ENCODE measurements around the gene TBX4. TPM values are rescaled to one million over a fixed set of nuclear protein-coding genes. Genes with fewer than 3 reads are reported as not detected.

Gene TBX4
- polyA plus RNA-seq, 2 donors, result 0.01 TPM; not detected in 1

GRCh38 chr17:61457226-61457983 is 5.2 kb downstream of the TBX4 start:
- Histone ChIP-seq H3K4me3 (ENCODE audit: low read depth in 1 of 2, low read length in 2 of 2) (peak overlapping the region in 1 of 2 donors; percentile 26), H3K4me1 (ENCODE audit: control insufficient read depth in 2 of 2, insufficient read depth in 2 of 2, low read length in 1 of 2) (peaks cover 0 to 9% of the 10 kb centered on the region in 2 donors), H3K36me3 (ENCODE audit: control insufficient read depth in 2 of 2, insufficient read depth in 2 of 2, low read length in 1 of 2) (no peaks in the 10 kb centered on the region), H3K27ac (ENCODE audit: low read depth in 2 of 2, low read length in 1 of 2) (no peak overlapping the region), H3K27me3 (ENCODE audit: control insufficient read depth in 1 of 2, insufficient read depth in 2 of 2, low read length in 2 of 2) (peaks cover 16 to 17% of the 10 kb centered on the region in 2 donors), H3K9me3 (ENCODE audit: control insufficient read depth in 2 of 2, insufficient read depth in 1 of 2, low read depth in 1 of 2, low read length in 1 of 2) (peaks cover 0 to 11% of the 10 kb centered on the region in 2 donors)
- WGBS, 2 donors, result 14 to 30% methylated on average over 38 to 39 of the region's 39 CpGs

GRCh38 chr17:61458000-61458399 is 5.8 kb downstream of the TBX4 start:
- Histone ChIP-seq H3K36me3 (ENCODE audit: control insufficient read depth in 2 of 2, insufficient read depth in 2 of 2, low read length in 1 of 2) (no peaks in the 10 kb centered on the region), H3K27me3 (ENCODE audit: control insufficient read depth in 1 of 2, insufficient read depth in 2 of 2, low read length in 2 of 2) (peaks cover 13 to 16% of the 10 kb centered on the region in 2 donors), H3K4me3 (ENCODE audit: low read depth in 1 of 2, low read length in 2 of 2) (no peak overlapping the region), H3K4me1 (ENCODE audit: control insufficient read depth in 2 of 2, insufficient read depth in 2 of 2, low read length in 1 of 2) (peaks cover 0 to 7% of the 10 kb centered on the region in 2 donors), H3K27ac (ENCODE audit: low read depth in 2 of 2, low read length in 1 of 2) (no peak overlapping the region), H3K9me3 (ENCODE audit: control insufficient read depth in 2 of 2, insufficient read depth in 1 of 2, low read depth in 1 of 2, low read length in 1 of 2) (peaks cover 0 to 11% of the 10 kb centered on the region in 2 donors)
- WGBS, 2 donors, result 28 to 46% methylated on average over 14 of the region's 14 CpGs

DNA sequence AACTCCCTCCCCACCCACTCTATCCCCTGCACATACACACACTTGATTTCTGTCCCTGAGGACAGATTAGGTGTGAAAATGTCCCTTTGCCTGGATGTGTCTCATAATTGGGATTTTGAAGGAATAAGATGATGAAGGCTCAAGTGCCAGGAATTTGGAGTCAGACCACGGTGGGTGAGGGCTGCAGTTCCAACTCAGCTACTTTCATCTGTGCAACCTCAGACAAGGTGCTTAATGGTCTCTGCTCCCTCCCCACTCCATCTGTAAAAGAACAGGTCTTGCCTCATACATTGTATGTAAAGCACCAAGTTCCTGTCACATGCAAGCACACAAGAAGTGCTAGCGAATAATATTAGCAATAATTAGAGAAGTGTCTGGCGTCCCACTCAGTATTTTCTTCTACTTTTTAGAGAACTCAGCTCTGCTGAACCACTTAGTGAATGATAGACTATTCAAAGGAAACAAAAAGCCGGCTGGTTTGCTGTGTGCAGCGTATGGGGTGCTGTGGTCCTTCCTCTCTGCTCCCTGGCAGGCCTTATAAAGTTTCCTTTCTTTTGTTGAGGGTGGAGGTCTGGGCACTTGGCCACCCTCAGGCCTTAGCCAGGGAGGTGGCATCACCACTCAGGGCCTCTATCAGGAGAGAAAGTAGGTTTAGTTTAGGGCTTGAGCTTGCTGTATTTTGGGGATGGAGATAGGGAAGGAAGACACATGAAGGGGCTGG is 6.4 kb downstream of the TBX4 start:
- peaks cover 0 to 7% of the 10 kb centered on the region in 2 donors for H3K4me1 ChIP-seq (ENCODE audit: control insufficient read depth in 2 of 2, insufficient read depth in 2 of 2, low read length in 1 of 2)

DNA sequence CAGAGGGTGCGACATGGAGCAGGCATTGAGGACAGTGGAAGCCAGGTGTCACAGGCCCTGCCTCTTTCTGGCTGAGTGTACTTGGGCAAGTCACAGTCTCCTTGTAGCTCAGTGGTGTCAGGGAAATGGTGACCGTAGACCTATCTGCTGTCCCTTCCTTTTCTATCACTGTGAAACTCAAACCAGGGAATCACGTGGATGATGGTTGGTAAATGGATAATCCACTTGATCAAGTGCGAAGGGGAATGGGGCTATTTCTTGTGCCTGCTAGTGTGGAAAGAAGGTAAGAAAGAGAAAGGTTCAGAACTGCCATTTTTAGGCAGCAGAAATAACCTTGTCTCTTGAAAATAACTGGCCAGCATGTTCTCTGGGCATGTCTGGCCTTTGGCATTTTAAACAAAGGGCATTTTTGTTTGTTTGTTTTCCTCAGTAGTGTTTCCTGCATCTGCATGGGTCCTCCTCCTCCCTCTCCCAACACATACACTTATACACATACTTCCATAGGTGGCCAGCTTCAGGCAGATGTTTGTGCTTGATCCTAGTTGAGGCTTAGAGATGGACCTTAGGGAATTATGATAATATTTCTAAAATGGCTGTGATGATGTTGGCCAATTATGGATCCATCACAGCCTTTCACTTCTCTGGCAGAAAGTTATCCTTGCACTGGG is 7.1 kb downstream of the TBX4 start:
- peaks cover 0 to 9% of the 10 kb centered on the region in 2 donors for H3K9me3 ChIP-seq (ENCODE audit: control insufficient read depth in 2 of 2, insufficient read depth in 1 of 2, low read depth in 1 of 2, low read length in 1 of 2)
- WGBS, 2 donors, result 73 to 82% methylated on average over 4 of the region's 4 CpGs
- H3K36me3 ChIP-seq (ENCODE audit: control insufficient read depth in 2 of 2, insufficient read depth in 2 of 2, low read length in 1 of 2), result no peaks in the 10 kb centered on the region
- no peak overlapping the region for H3K27ac ChIP-seq (ENCODE audit: low read depth in 2 of 2, low read length in 1 of 2)
- no peak overlapping the region for H3K4me3 ChIP-seq (ENCODE audit: low read depth in 1 of 2, low read length in 2 of 2)
- peaks cover 0 to 7% of the 10 kb centered on the region in 2 donors for H3K4me1 ChIP-seq (ENCODE audit: control insufficient read depth in 2 of 2, insufficient read depth in 2 of 2, low read length in 1 of 2)
- H3K27me3 ChIP-seq (ENCODE audit: control insufficient read depth in 1 of 2, insufficient read depth in 2 of 2, low read length in 2 of 2), result peaks cover 10 to 16% of the 10 kb centered on the region in 2 donors

More for the DNA sequence above, 6.4 kb downstream of the TBX4 start:
- Histone ChIP-seq H3K9me3 (ENCODE audit: control insufficient read depth in 2 of 2, insufficient read depth in 1 of 2, low read depth in 1 of 2, low read length in 1 of 2) (peaks cover 0 to 11% of the 10 kb centered on the region in 2 donors), H3K36me3 (ENCODE audit: control insufficient read depth in 2 of 2, insufficient read depth in 2 of 2, low read length in 1 of 2) (no peaks in the 10 kb centered on the region), H3K27ac (ENCODE audit: low read depth in 2 of 2, low read length in 1 of 2) (no peak overlapping the region), H3K27me3 (ENCODE audit: control insufficient read depth in 1 of 2, insufficient read depth in 2 of 2, low read length in 2 of 2) (peaks cover 13 to 16% of the 10 kb centered on the region in 2 donors), H3K4me3 (ENCODE audit: low read depth in 1 of 2, low read length in 2 of 2) (no peak overlapping the region)
- WGBS, 2 donors, result 57 to 72% methylated on average over 5 of the region's 5 CpGs

DNA sequence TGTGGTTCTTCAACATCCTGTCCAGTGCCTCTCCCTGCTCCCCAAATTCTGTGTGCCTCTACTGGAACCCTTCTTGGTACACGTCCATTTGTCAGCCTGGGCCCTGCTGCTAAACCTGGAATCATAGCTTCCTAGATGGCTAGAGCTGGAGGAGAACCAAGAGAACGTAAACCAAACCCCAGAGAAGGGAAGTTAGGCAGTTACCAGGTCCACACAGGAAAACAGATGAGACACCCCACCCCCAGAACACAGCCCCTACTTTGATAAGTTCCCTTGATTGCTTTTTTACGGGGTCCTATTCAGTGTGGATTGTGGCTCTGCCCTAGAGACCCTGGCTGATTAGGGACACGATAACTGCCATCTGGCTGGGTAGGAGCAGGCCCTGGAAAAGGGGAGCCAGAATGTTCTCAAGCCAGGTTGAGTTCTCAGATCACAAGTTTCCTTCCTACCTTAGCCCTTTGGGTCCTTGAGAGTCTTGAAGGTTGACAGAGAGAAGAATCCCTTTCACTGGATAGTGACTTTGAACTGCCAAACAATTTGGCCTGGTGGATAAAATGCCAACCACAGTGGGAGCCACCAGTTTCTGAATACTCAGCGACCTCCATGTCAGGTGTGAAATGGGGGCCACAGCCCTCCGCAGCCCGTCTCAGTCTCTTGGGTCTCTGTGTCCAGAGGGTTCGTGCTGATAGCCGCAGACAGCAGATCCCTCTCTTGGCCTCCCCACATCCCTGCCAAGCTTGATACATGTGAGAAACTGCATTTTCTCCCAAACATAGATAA is 7.9 kb downstream of the TBX4 start:
- H3K9me3 ChIP-seq (ENCODE audit: control insufficient read depth in 2 of 2, insufficient read depth in 1 of 2, low read depth in 1 of 2, low read length in 1 of 2), result peaks cover 0 to 3% of the 10 kb centered on the region in 2 donors
- H3K36me3 ChIP-seq (ENCODE audit: control insufficient read depth in 2 of 2, insufficient read depth in 2 of 2, low read length in 1 of 2), result no peaks in the 10 kb centered on the region
- no peak overlapping the region for H3K27ac ChIP-seq (ENCODE audit: low read depth in 2 of 2, low read length in 1 of 2)
- 65 to 78% methylated on average over 9 of the region's 9 CpGs for WGBS, 2 donors
- H3K4me1 ChIP-seq (ENCODE audit: control insufficient read depth in 2 of 2, insufficient read depth in 2 of 2, low read length in 1 of 2), result peaks cover 0 to 7% of the 10 kb centered on the region in 2 donors
- peaks cover 2 to 16% of the 10 kb centered on the region in 2 donors for H3K27me3 ChIP-seq (ENCODE audit: control insufficient read depth in 1 of 2, insufficient read depth in 2 of 2, low read length in 2 of 2)
- no peak overlapping the region for H3K4me3 ChIP-seq (ENCODE audit: low read depth in 1 of 2, low read length in 2 of 2)

DNA sequence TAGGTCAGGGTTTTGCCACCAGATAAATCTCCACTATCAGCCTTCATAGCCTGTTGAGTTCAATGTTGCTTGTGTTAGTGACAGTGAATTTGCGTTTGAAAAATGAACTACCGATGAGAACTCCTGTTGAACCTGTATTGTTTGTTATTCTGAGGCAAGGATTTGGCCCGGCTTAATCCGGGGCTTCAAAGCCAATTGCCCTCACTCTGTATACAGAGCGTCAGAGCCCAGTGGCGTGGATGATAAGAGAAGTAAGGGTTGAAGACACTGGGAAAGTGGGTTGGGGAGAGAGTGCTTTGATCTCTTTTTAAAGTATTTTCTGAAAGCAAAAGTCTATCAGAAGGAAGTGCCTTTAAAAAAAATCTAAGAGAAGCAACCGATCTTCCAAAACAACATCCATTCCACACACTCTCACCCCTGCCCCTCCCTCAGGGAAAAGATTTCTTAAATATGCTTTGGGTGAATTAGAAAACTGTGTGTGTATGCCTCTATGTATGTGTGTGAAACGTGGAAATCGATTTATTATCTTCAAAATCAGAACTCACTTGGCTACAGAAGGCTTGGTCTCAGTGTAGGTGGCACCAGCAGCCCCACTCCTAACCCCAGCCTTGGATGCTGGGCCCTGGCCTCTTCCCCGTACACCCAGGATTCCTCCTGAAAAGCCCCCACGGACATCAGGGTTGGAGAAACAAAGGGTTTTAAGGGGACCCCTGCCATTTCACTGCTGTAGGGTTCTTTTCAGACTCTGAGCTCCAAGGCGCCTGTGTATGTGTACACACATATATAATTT is 8.8 kb downstream of the TBX4 start:
- H3K4me3 ChIP-seq (ENCODE audit: low read depth in 1 of 2, low read length in 2 of 2), result no peak overlapping the region
- peaks cover 0 to 2% of the 10 kb centered on the region in 2 donors for H3K9me3 ChIP-seq (ENCODE audit: control insufficient read depth in 2 of 2, insufficient read depth in 1 of 2, low read depth in 1 of 2, low read length in 1 of 2)
- H3K36me3 ChIP-seq (ENCODE audit: control insufficient read depth in 2 of 2, insufficient read depth in 2 of 2, low read length in 1 of 2), result no peaks in the 10 kb centered on the region
- no peak overlapping the region for H3K27ac ChIP-seq (ENCODE audit: low read depth in 2 of 2, low read length in 1 of 2)
- H3K4me1 ChIP-seq (ENCODE audit: control insufficient read depth in 2 of 2, insufficient read depth in 2 of 2, low read length in 1 of 2), result peaks cover 0 to 7% of the 10 kb centered on the region in 2 donors
- H3K27me3 ChIP-seq (ENCODE audit: control insufficient read depth in 1 of 2, insufficient read depth in 2 of 2, low read length in 2 of 2), result peaks cover 2 to 12% of the 10 kb centered on the region in 2 donors
- 35 to 57% methylated on average over 12 of the region's 12 CpGs for WGBS, 2 donors

DNA sequence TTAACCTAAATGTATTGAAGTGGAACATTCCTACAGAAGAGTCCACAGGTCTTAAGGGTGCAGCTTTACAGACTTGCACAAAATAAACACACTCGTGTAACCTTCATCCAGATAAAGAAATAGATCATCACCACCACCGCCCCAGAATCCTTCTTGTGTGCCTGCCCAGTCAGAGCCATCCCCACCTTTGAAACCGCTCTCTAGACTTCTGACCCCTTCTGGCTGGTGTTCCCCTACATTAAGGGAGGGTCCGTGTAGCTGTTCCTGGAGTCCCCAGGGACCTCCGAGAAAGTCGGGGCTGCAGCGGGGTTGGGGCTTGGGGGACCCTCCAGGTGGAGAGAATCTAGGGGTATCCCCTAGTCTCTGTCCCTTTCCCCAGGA is 9.4 kb downstream of the TBX4 start:
- Histone ChIP-seq H3K4me1 (ENCODE audit: control insufficient read depth in 2 of 2, insufficient read depth in 2 of 2, low read length in 1 of 2) (peaks cover 0 to 7% of the 10 kb centered on the region in 2 donors), H3K36me3 (ENCODE audit: control insufficient read depth in 2 of 2, insufficient read depth in 2 of 2, low read length in 1 of 2) (no peaks in the 10 kb centered on the region), H3K27me3 (ENCODE audit: control insufficient read depth in 1 of 2, insufficient read depth in 2 of 2, low read length in 2 of 2) (peaks cover 2 to 8% of the 10 kb centered on the region in 2 donors), H3K27ac (ENCODE audit: low read depth in 2 of 2, low read length in 1 of 2) (no peak overlapping the region), H3K4me3 (ENCODE audit: low read depth in 1 of 2, low read length in 2 of 2) (peak overlapping the region in 1 of 2 donors; percentile 12), H3K9me3 (ENCODE audit: control insufficient read depth in 2 of 2, insufficient read depth in 1 of 2, low read depth in 1 of 2, low read length in 1 of 2) (no peaks in the 10 kb centered on the region)
- WGBS, 2 donors, result 24 to 33% methylated on average over 7 of the region's 7 CpGs

- peak overlapping the region in 1 of 2 donors; percentile 12 for H3K4me3 ChIP-seq (ENCODE audit: low read depth in 1 of 2, low read length in 2 of 2)
- WGBS, 2 donors, result 9 to 10% methylated on average over 54 to 55 of the region's 55 CpGs
- no peaks in the 10 kb centered on the region for H3K36me3 ChIP-seq (ENCODE audit: control insufficient read depth in 2 of 2, insufficient read depth in 2 of 2, low read length in 1 of 2)
- H3K4me1 ChIP-seq (ENCODE audit: control insufficient read depth in 2 of 2, insufficient read depth in 2 of 2, low read length in 1 of 2), result peaks cover 0 to 2% of the 10 kb centered on the region in 2 donors
- no peaks in the 10 kb centered on the region for H3K9me3 ChIP-seq (ENCODE audit: control insufficient read depth in 2 of 2, insufficient read depth in 1 of 2, low read depth in 1 of 2, low read length in 1 of 2)
- H3K27ac ChIP-seq (ENCODE audit: low read depth in 2 of 2, low read length in 1 of 2), result no peak overlapping the region
- H3K27me3 ChIP-seq (ENCODE audit: control insufficient read depth in 1 of 2, insufficient read depth in 2 of 2, low read length in 2 of 2), result peaks cover 2 to 8% of the 10 kb centered on the region in 2 donors
Measured at GRCh38 chr17:61461967-61462718, 9.9 kb downstream of the TBX4 start.

Measured in esophagus (tissue), 2 donors.